G401 (cell line): ENCODE results near the gene KANSL2. TPM values are rescaled to one million over a fixed set of nuclear protein-coding genes. Genes with fewer than 3 reads are reported as not detected.
A peak's percentile ranks its signal among the peaks of the same experiment; 100 is the strongest.
"Not testable (repeated sequence)": the region's sequence is repeated elsewhere in the genome, so short reads cannot be mapped to it uniquely, and the experiment has no call there.

ENCODE experiments used
- DNase-seq: peaks from one replicate; pipeline ENCODE4 v3.0.0-alpha.2; 2015; ENCODE audit warnings: low spot score
- in situ Hi-C: cut with HindIII; loops from 2 replicates; pipeline ENCODE4 v1.10.0; 2016; ENCODE audit warnings: low sequenced_read_pairs, mixed read lengths
- total RNA-seq: library from RNA; depleted of rRNA; stranded (reverse); fragments of >200 nt; shearing (Covaris generic); gene quantifications from 2 replicates; pipeline ENCODE4 v1.2.3, GENCODE V29; 2014; rRNA removed

Gene KANSL2
- total RNA-seq, 1 experiment from 2014 or later = 86.2 TPM

DNA sequence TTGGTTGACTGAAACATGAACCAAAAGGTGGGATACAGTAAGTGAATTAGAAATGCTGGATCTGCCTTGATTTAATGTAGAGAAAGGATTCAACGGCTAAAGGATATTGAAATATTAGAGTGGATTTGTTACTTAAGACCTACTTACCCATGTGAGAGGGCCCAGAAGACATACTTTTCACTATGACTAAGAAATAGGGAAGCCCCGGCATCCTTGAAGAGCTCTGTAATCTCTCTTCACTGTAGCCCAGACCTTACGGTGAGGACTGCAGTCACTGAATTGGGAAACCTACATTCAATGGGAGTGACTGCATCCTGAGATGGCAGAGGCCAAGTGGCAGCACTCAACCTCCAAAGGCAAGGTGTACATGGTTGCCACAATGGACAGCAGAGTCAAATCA lies 52.5 kb downstream of the KANSL2 start:
- in situ Hi-C loops = no loop called here
- no peak for DNase-seq

- in situ Hi-C loops = no loop called here
- no peak for DNase-seq
These were observed 54.5 kb downstream of the KANSL2 start for GRCh38 chr12:48627556-48627955.

DNA sequence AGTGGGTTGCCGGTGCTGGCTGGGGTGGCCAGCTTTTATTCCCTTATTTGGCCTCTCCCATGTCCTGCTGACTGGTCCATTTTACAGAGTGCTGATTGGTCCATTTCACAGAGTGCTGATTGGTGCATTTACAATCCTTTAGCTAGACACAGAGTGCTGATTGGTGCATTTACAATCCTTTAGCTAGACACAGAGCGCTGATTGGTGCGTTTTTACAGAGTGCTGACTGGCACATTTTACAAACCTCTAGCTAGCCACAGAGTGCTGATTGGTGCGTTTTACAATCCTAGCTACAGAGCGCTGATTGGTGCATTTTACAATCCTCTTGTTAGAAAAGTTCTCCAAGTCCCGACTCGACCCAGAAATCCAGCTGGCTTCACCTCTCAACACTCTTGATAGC lies 59.0 kb downstream of the KANSL2 start:
- DNase-seq, in situ Hi-C loops: not testable (repeated sequence)

- DNase-seq = peak; percentile 85
- in situ Hi-C loops = no loop called here
These were observed 63.5 kb downstream of the KANSL2 start for GRCh38 chr12:48618541-48618940.

GRCh38 chr12:48615681-48616080 lies 66.4 kb downstream of the KANSL2 start:
- in situ Hi-C loops = no loop called here
- no peak for DNase-seq

DNA sequence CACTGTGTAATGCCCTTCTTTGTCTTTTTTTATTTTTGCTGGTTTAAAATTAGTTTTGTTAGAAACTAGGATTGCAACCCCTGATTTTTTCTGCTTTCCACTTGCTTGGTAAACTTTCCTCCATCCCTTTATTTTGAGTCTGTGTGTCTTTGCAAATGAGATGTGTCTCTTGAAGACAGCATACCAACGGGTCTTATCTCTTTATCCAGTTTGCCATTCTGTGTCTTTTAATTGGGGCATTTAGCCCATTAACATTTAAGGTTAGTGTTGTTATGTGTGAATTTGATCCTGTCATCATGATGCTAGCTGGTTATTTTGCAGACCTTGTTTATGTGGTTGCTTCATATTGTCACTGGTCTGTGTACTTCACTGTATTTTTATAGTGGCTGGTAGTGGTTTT lies 68.7 kb downstream of the KANSL2 start:
- in situ Hi-C loops = no loop called here

More for the DNA sequence above, 68.7 kb downstream of the KANSL2 start:
- no peak for DNase-seq

Other genes starting within 250 kb of the KANSL2 start
- gene ANP32D, start 209.7 kb downstream of the KANSL2 start, total RNA-seq = not detected in 2 replicates
- not detected in 2 replicates for gene C12orf54, start 199.7 kb downstream of the KANSL2 start, total RNA-seq
- not detected in 2 replicates for gene OR8S1, start 156.6 kb downstream of the KANSL2 start, total RNA-seq
- not detected in 2 replicates for gene LALBA, start 112.2 kb downstream of the KANSL2 start, total RNA-seq
- gene CCNT1, start 34.5 kb upstream of the KANSL2 start, total RNA-seq = 17.5 and 29.7 TPM in 2 replicates
- gene ADCY6, start 106.9 kb upstream of the KANSL2 start, total RNA-seq = 23.1 and 29.8 TPM in 2 replicates
- gene CACNB3, start 136.3 kb upstream of the KANSL2 start, total RNA-seq = 2.9 and 17.2 TPM in 2 replicates
- gene DDX23, start 169.9 kb upstream of the KANSL2 start, total RNA-seq = 73.4 and 87.1 TPM in 2 replicates
- 0.88 and 1.9 TPM in 2 replicates for gene RND1, start 183.6 kb upstream of the KANSL2 start, total RNA-seq
- 2.0 and 2.8 TPM in 2 replicates for gene FKBP11, start 243.3 kb upstream of the KANSL2 start, total RNA-seq